WTC11 (cell line): ENCODE data around the gene SEMA4D. TPM values are rescaled to one million over a fixed set of nuclear protein-coding genes. Genes with fewer than 3 reads are reported as not detected.

Experiments used
- ATAC-seq: fragments of 200-7000 bp; cut with Tn5 transposase; 2 replicates; pipeline ENCODE4 v1.10.0; 2021; ENCODE audit warnings: mild to moderate bottlenecking, moderate library complexity
- CTCF ChIA-PET: fragments of 300-600 bp; sonication (Branson Sonifier 250); formaldehyde crosslinking; loops from one replicate; lab custom pipeline; 2021; ENCODE audit warnings: antibody characterized with exemption; lab: Charles Lee
- POLR2A ChIA-PET: fragments of 350-600 bp; sonication (Branson Sonifier 250); formaldehyde crosslinking; loops from one replicate; lab custom pipeline; 2021; ENCODE audit warnings: antibody characterized with exemption; lab: Charles Lee
- DNase-seq: peaks from one replicate; pipeline ENCODE4 v3.0.0; 2021; ENCODE audit warnings: low spot score
- H3K27ac Mint-ChIP-seq: 2 replicates; pipeline ENCODE4 v1.8.0; 2021; ENCODE audit warnings: mixed read lengths
- H3K27me3 Mint-ChIP-seq: 2 replicates; pipeline ENCODE4 v1.8.0; 2021; ENCODE audit warnings: low read depth, mild to moderate bottlenecking, moderate library complexity, mixed read lengths
- H3K36me3 Mint-ChIP-seq: 2 replicates; pipeline ENCODE4 v1.8.0; 2021; ENCODE audit warnings: mixed read lengths
- H3K4me1 Mint-ChIP-seq: 2 replicates; pipeline ENCODE4 v1.8.0; 2022; ENCODE audit warnings: mixed read lengths
- H3K4me3 Mint-ChIP-seq: 2 replicates; pipeline ENCODE4 v1.8.0; 2021; ENCODE audit warnings: mild to moderate bottlenecking, moderate library complexity, mixed read lengths
- H3K9me3 Mint-ChIP-seq: 2 replicates; pipeline ENCODE4 v1.8.0; 2021; ENCODE audit warnings: mixed read lengths
- ATF2 ChIP-seq: sonication (generic); formaldehyde crosslinking; IDR thresholded peaks from 2 replicates; pipeline ENCODE4 v1.8.1; 2022; ENCODE audit warnings: low read depth, missing genetic modification reagents, borderline replicate concordance
- CREB1 ChIP-seq: sonication (generic); formaldehyde crosslinking; IDR thresholded peaks from 2 replicates; pipeline ENCODE4 v1.8.0; 2023; ENCODE audit warnings: mild to moderate bottlenecking, missing genetic modification reagents
- CREM ChIP-seq: sonication (generic); formaldehyde crosslinking; IDR thresholded peaks from 2 replicates; pipeline ENCODE4 v1.8.1; 2022; ENCODE audit warnings: mild to moderate bottlenecking, missing genetic modification reagents, moderate library complexity
- E2F4 ChIP-seq: sonication (generic); formaldehyde crosslinking; IDR thresholded peaks from 2 replicates; pipeline ENCODE4 v1.8.1; 2022; ENCODE audit warnings: low read depth, mild to moderate bottlenecking, moderate library complexity, missing genetic modification reagents, borderline replicate concordance
- E2F5 ChIP-seq: sonication (generic); formaldehyde crosslinking; IDR thresholded peaks from 2 replicates; pipeline ENCODE4 v1.8.1; 2022; ENCODE audit warnings: mild to moderate bottlenecking, moderate library complexity, missing genetic modification reagents
- FOXK1 ChIP-seq: sonication (generic); formaldehyde crosslinking; IDR thresholded peaks from 2 replicates; pipeline ENCODE4 v1.8.0; 2022; ENCODE audit warnings: mild to moderate bottlenecking, moderate library complexity, missing genetic modification reagents
- FOXP1 ChIP-seq: sonication (generic); formaldehyde crosslinking; IDR thresholded peaks from 2 replicates; pipeline ENCODE4 v1.8.0; 2022; ENCODE audit warnings: missing genetic modification reagents, mild to moderate bottlenecking, moderate library complexity, borderline replicate concordance
- FOXP4 ChIP-seq: sonication (generic); formaldehyde crosslinking; IDR thresholded peaks from 2 replicates; pipeline ENCODE4 v1.8.0; 2022; ENCODE audit warnings: mild to moderate bottlenecking, missing genetic modification reagents
- GRHL2 ChIP-seq: fragments of 250-450 bp; sonication (Bioruptor Pico); IDR thresholded peaks from 2 replicates; pipeline ENCODE4 v1.8.0; 2022; ENCODE audit warnings: mild to moderate bottlenecking, moderate library complexity; ENCODE audit not compliant: insufficient replicate concordance, severe bottlenecking
- NFE2L1 ChIP-seq: sonication (generic); formaldehyde crosslinking; IDR thresholded peaks from 2 replicates; pipeline ENCODE4 v1.8.1; 2023; ENCODE audit warnings: missing genetic modification reagents
- PRRX2 ChIP-seq: fragments of 250-450 bp; sonication (Bioruptor Pico); IDR thresholded peaks from 2 replicates; pipeline ENCODE4 v1.8.0; 2021; ENCODE audit warnings: mild to moderate bottlenecking
- TP53 ChIP-seq: sonication (generic); formaldehyde crosslinking; IDR thresholded peaks from 2 replicates; pipeline ENCODE4 v1.8.1; 2023; ENCODE audit warnings: mild to moderate bottlenecking, missing genetic modification reagents
- ZBTB43 ChIP-seq: sonication (generic); formaldehyde crosslinking; IDR thresholded peaks from 2 replicates; pipeline ENCODE4 v1.8.1; 2023; ENCODE audit warnings: mild to moderate bottlenecking, missing genetic modification reagents
- ZNF121 ChIP-seq: sonication (generic); formaldehyde crosslinking; IDR thresholded peaks from 2 replicates; pipeline ENCODE4 v1.8.0; 2023; ENCODE audit warnings: missing genetic modification reagents
- ZNF138 ChIP-seq: sonication (generic); formaldehyde crosslinking; conservative IDR thresholded peaks from 2 replicates; pipeline ENCODE4 v1.8.1; 2022; ENCODE audit warnings: mild to moderate bottlenecking, moderate library complexity, missing genetic modification reagents
- ZNF263 ChIP-seq: sonication (generic); formaldehyde crosslinking; IDR thresholded peaks from 2 replicates; pipeline ENCODE4 v1.8.1; 2022; ENCODE audit warnings: low read depth, mild to moderate bottlenecking, moderate library complexity, missing genetic modification reagents
- total RNA-seq: library from RNA; stranded (reverse); gene quantifications from 3 replicates; pipeline ENCODE4 v1.2.3, GENCODE V29; 2021
- TF ChIP-seq, protein P1 (sequence below): sonication (generic); formaldehyde crosslinking; IDR thresholded peaks from 2 replicates; pipeline ENCODE4 v1.8.0; 2022; ENCODE audit warnings: mild to moderate bottlenecking, missing genetic modification reagents

SEMA4D gene
- total RNA-seq, 1 experiment from 2014 or later: 67.8 TPM

GRCh38 chr9:89394412-89394811, 103.5 kb downstream of the SEMA4D start:
- Mint-ChIP-seq H3K27ac (peak overlapping the region; percentile 84), H3K4me1 (no peaks in the 10 kb centered on the region), H3K36me3 (peaks cover 63% of the 10 kb centered on the region), H3K27me3 (no peaks in the 10 kb centered on the region), H3K9me3 (no peaks in the 10 kb centered on the region), H3K4me3 (no peak overlapping the region)
- ChIA-PET POLR2A (no interaction called here), CTCF (no interaction called here)
- DNase-seq (no peak), ATAC-seq (no peak)
- TF ChIP-seq, protein P1, sequence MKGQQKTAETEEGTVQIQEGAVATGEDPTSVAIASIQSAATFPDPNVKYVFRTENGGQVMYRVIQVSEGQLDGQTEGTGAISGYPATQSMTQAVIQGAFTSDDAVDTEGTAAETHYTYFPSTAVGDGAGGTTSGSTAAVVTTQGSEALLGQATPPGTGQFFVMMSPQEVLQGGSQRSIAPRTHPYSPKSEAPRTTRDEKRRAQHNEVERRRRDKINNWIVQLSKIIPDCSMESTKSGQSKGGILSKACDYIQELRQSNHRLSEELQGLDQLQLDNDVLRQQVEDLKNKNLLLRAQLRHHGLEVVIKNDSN: no peak
- TF ChIP-seq ZBTB43: no peak
- TF ChIP-seq GRHL2: no peak
- no peak for TF ChIP-seq E2F5 (CRISPR knock-in tag)
- TF ChIP-seq FOXP1 (CRISPR knock-in tag): no peak
- no peak for TF ChIP-seq E2F4 (CRISPR knock-in tag)

GRCh38 chr9:89391585-89391984, 106.3 kb downstream of the SEMA4D start:
- CTCF ChIA-PET: no interaction called here
- POLR2A ChIA-PET: no interaction called here

GRCh38 chr9:89390578-89391116, 107.3 kb downstream of the SEMA4D start:
- Mint-ChIP-seq H3K4me1 (no peaks in the 10 kb centered on the region), H3K27ac (no peak overlapping the region), H3K36me3 (peaks cover 67% of the 10 kb centered on the region), H3K27me3 (no peaks in the 10 kb centered on the region), H3K4me3 (no peak overlapping the region), H3K9me3 (no peaks in the 10 kb centered on the region)
- ChIA-PET CTCF (no interaction called here), POLR2A (no interaction called here)
- ATAC-seq (no peak), DNase-seq (no peak)
- TF ChIP-seq FOXP4 (CRISPR knock-in tag) (no peak), ZNF121 (CRISPR knock-in tag) (no peak), CREM (no peak), ATF2 (CRISPR knock-in tag) (no peak), PRRX2 (CRISPR knock-in tag) (no peak), FOXK1 (no peak), NFE2L1 (CRISPR knock-in tag) (no peak), ZNF138 (CRISPR knock-in tag) (no peak), TP53 (CRISPR knock-in tag) (no peak), CREB1 (CRISPR knock-in tag) (no peak)
- TF ChIP-seq, protein P1: no peak

More at GRCh38 chr9:89391585-89391984, 106.3 kb downstream of the SEMA4D start:
- Mint-ChIP-seq H3K9me3 (no peaks in the 10 kb centered on the region), H3K27ac (no peak overlapping the region)
- TF ChIP-seq ZNF263: no peak
- TF ChIP-seq, all 79 proteins: peak for 0
- DNase-seq (no peak), ATAC-seq (no peak)
- no peaks in the 10 kb centered on the region for H3K27me3 Mint-ChIP-seq
- no peak overlapping the region for H3K4me3 Mint-ChIP-seq
- H3K36me3 Mint-ChIP-seq: peaks cover 63% of the 10 kb centered on the region
- no peaks in the 10 kb centered on the region for H3K4me1 Mint-ChIP-seq
